PC-9 (cell line): Measurements from ENCODE around the gene HDDC3. TPM values are rescaled to one million over a fixed set of nuclear protein-coding genes. Genes with fewer than 3 reads are reported as not detected.

Experiments used
- BruUV-seq: library from RNA; stranded (reverse); fragments of 400-500 nt; replicated peaks from 2 replicates; lab custom pipeline; 2021; lab: Mats Ljungman, UMichigan
- CTCF ChIA-PET: fragments of 300-600 bp; sonication (Branson Sonifier 250); formaldehyde crosslinking; loops from one replicate; lab custom pipeline; 2022; ENCODE audit warnings: antibody characterized with exemption; lab: Charles Lee
- POLR2A ChIA-PET: fragments of 300-600 bp; sonication (Branson Sonifier 250); formaldehyde crosslinking; loops from one replicate; lab custom pipeline; 2022; ENCODE audit warnings: antibody characterized with exemption; ENCODE audit not compliant: unreplicated experiment; lab: Charles Lee
- DNase-seq, 2 experiments: peaks; one replicate each; pipeline versions ENCODE4 v3.0.0 to v3.0.0-alpha.2; 2015 to 2022; ENCODE audit warnings: mixed read lengths in 1 of 2
- H2AFZ ChIP-seq: fragments of 200-600 bp; sonication (generic); 2 replicates; pipeline ENCODE4 v1.8.1; 2017; ENCODE audit warnings: antibody characterized with exemption
- H3F3A ChIP-seq: fragments of 200-600 bp; sonication (generic); 2 replicates; pipeline ENCODE4 v1.8.1; 2017; ENCODE audit warnings: antibody characterized with exemption, mild to moderate bottlenecking, low read depth; ENCODE audit not compliant: insufficient read depth
- H3K27ac ChIP-seq: fragments of 200-600 bp; sonication (generic); 2 replicates; pipeline ENCODE4 v1.6.1; 2016; ENCODE audit warnings: mixed run types
- H3K27me3 ChIP-seq: fragments of 200-600 bp; sonication (generic); 2 replicates; pipeline ENCODE4 v1.6.1; 2016; ENCODE audit warnings: low read depth, mixed run types; ENCODE audit not compliant: insufficient read depth
- H3K36me3 ChIP-seq: fragments of 200-600 bp; sonication (generic); 2 replicates; pipeline ENCODE4 v1.6.1; 2016; ENCODE audit warnings: low read depth, mixed run types
- H3K4me1 ChIP-seq: fragments of 200-600 bp; sonication (generic); replicated peaks from 2 replicates; pipeline ENCODE4 v1.6.1; 2016; ENCODE audit warnings: mixed run types; ENCODE audit not compliant: insufficient read depth
- H3K4me2 ChIP-seq: fragments of 200-600 bp; sonication (generic); 2 replicates; pipeline ENCODE4 v1.6.1; 2017; ENCODE audit warnings: mixed run types
- H3K4me3 ChIP-seq: fragments of 200-600 bp; sonication (generic); 2 replicates; pipeline ENCODE4 v1.6.1; 2016; ENCODE audit warnings: mixed run types
- H3K79me2 ChIP-seq: fragments of 200-600 bp; sonication (generic); 2 replicates; pipeline ENCODE4 v1.6.1; 2017; ENCODE audit warnings: low read depth, mixed run types
- H3K9me2 ChIP-seq: fragments of 200-600 bp; sonication (generic); 2 replicates; pipeline ENCODE4 v1.8.1; 2017; ENCODE audit warnings: mild to moderate bottlenecking; ENCODE audit not compliant: insufficient read depth
- H3K9me3 ChIP-seq: fragments of 200-600 bp; sonication (generic); 2 replicates; pipeline ENCODE4 v1.8.1; 2016; ENCODE audit warnings: low read depth; ENCODE audit not compliant: insufficient read depth
- H4K20me1 ChIP-seq: fragments of 200-600 bp; sonication (generic); 2 replicates; pipeline ENCODE4 v1.8.1; 2017; ENCODE audit not compliant: insufficient read depth
- EZH2 ChIP-seq: fragments of 200-600 bp; sonication (generic); IDR thresholded peaks from 2 replicates; pipeline ENCODE4 v1.8.0; 2017; ENCODE audit warnings: antibody characterized with exemption, low read depth
- intact Hi-C: fragments of 100-400 bp; cut with micrococcal nuclease; formaldehyde crosslinking; loops from one replicate; pipeline ENCODE4 v1.10.0; 2022; ENCODE audit not compliant: unreplicated experiment
- total RNA-seq: library from RNA; stranded (reverse); gene quantifications from 2 replicates; pipeline ENCODE4 v1.2.3, GENCODE V29; 2021
- TF ChIP-seq, protein P1 (sequence below): fragments of 200-600 bp; sonication (generic); conservative IDR thresholded peaks from 2 replicates; pipeline ENCODE4 v1.6.1; 2017; ENCODE audit warnings: mixed run types, antibody characterized with exemption, mild to moderate bottlenecking, moderate library complexity

The HDDC3 gene
- total RNA-seq, 1 experiment from 2014 or later = 18.1 TPM

DNA sequence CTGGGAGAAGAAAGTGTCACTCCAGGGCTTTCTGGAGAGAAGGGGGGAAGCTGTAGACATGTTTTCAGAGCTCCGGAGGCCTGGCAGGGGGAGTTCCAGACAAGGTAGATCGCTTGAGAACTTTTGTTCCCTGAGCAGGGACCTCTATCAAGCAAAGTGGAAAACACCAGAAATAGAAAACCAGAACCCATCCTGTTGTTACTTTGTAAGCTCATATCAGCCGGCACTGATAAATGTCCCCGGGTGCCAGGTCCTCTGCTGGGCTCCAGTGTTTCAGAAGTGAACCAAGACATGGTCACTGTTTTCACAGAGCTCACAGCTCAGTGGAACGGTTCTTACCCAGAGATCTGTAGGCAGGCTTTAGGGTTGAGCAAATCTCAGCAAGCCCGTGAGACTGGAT is 13.5 kb downstream of the HDDC3 start:
- H3K36me3 ChIP-seq = no peaks in the 10 kb centered on the region

DNA sequence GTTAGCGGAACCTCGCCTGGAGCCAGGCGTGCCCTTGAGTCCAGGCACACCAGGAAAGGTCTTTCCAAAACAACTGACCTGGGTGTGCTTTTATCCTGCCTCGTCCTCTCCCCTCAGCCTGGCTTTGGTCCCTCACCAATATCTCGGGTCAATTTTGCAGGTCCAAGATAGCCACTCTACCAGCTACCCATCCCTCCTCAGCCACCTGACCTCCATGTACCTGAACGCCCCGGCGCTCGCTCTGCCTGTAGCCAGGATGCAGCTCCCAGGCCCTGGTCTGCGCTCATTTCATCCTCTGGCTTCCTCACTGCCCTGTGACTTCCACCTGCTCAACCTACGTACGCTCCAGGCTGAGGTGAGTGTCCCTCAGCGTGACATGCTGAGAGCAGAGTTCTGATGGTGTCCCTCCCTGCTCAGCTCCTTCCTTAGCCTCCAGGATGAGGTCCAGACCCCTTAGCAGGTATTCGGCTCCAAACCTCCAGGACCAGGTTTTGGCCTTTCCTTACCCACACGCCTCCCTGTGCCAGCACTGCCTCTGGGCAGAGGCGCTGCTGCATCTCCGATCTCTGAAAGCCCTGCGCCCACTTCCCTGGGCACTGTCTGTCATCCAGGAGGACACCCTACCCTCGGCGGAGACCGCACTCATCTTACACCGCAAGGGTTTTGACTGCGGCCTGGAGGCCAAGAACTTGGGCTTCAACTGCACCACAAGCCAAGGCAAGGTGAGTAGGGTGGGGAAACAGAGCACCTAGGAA is 14.1 kb downstream of the HDDC3 start:
- no TSS peak for BruUV-seq
- no peak for TF ChIP-seq EZH2
- TF ChIP-seq, protein P1, sequence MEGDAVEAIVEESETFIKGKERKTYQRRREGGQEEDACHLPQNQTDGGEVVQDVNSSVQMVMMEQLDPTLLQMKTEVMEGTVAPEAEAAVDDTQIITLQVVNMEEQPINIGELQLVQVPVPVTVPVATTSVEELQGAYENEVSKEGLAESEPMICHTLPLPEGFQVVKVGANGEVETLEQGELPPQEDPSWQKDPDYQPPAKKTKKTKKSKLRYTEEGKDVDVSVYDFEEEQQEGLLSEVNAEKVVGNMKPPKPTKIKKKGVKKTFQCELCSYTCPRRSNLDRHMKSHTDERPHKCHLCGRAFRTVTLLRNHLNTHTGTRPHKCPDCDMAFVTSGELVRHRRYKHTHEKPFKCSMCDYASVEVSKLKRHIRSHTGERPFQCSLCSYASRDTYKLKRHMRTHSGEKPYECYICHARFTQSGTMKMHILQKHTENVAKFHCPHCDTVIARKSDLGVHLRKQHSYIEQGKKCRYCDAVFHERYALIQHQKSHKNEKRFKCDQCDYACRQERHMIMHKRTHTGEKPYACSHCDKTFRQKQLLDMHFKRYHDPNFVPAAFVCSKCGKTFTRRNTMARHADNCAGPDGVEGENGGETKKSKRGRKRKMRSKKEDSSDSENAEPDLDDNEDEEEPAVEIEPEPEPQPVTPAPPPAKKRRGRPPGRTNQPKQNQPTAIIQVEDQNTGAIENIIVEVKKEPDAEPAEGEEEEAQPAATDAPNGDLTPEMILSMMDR = no peak
- CTCF ChIA-PET = interaction anchor here (0.6 to 0.7 kb wide), 3 partner anchors 9 to 368 kb away, joined by 3 to 7 read pairs (median 3); no protein-coding TSS in a partner anchor
- no peak overlapping the region for H2AFZ ChIP-seq
- H4K20me1 ChIP-seq = no peaks in the 10 kb centered on the region
- no peaks in the 10 kb centered on the region for H3K9me2 ChIP-seq
- intact Hi-C loops = no loop called here
- H3K4me2 ChIP-seq = no peak overlapping the region
- H3K27me3 ChIP-seq = no peaks in the 10 kb centered on the region
- H3K36me3 ChIP-seq = no peaks in the 10 kb centered on the region
- H3K9me3 ChIP-seq = no peaks in the 10 kb centered on the region
- DNase-seq = no peak
- no peaks in the 10 kb centered on the region for H3K4me1 ChIP-seq
- no peak overlapping the region for H3K4me3 ChIP-seq
- no peak overlapping the region for H3K27ac ChIP-seq
- no peaks in the 10 kb centered on the region for H3F3A ChIP-seq
- H3K79me2 ChIP-seq = no peaks in the 10 kb centered on the region
- POLR2A ChIA-PET = no interaction called here

More for the DNA sequence above, 13.5 kb downstream of the HDDC3 start:
- POLR2A ChIA-PET = no interaction called here
- Histone ChIP-seq H3K4me2 (no peak overlapping the region), H3K4me3 (no peak overlapping the region), H3K9me2 (no peaks in the 10 kb centered on the region), H3F3A (no peaks in the 10 kb centered on the region), H3K9me3 (no peaks in the 10 kb centered on the region), H3K79me2 (no peaks in the 10 kb centered on the region), H2AFZ (no peak overlapping the region), H3K27me3 (no peaks in the 10 kb centered on the region), H3K4me1 (no peaks in the 10 kb centered on the region), H4K20me1 (no peaks in the 10 kb centered on the region), H3K27ac (no peak overlapping the region)
- CTCF ChIA-PET = interaction anchor here (0.6 to 0.7 kb wide), 2 partner anchors 9 to 11 kb away, joined by 3 to 7 read pairs; no protein-coding TSS in a partner anchor
- intact Hi-C loops = no loop called here
- no peak for DNase-seq
- no TSS peak for BruUV-seq
- TF ChIP-seq, protein P1 = no peak
- no peak for TF ChIP-seq EZH2

DNA sequence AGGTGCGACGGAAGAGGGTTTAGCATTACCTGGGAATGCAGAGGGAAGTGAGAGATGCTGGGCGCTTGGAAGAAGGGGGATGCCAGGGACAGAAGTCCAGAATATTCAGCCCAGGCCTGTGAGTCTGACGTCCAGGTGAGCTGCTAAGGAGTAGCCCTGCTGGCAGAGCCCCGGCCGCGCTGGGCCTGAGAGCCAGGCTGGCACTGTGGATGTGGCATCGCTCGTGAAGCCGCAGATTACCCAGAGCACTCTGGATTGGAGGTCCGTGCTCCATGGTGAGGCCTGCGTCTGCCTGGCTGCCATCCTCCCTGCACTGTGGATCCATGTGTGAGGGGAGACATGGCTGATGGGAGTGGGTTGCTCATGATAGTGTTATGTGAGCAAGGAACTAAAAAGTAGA is 14.8 kb downstream of the HDDC3 start:
- Histone ChIP-seq H3K79me2 (no peaks in the 10 kb centered on the region), H3K9me2 (no peaks in the 10 kb centered on the region), H3K27me3 (no peaks in the 10 kb centered on the region), H3K4me3 (no peak overlapping the region), H2AFZ (no peak overlapping the region), H3K4me1 (no peaks in the 10 kb centered on the region), H3K27ac (no peak overlapping the region), H4K20me1 (no peaks in the 10 kb centered on the region), H3K9me3 (no peaks in the 10 kb centered on the region), H3K4me2 (no peak overlapping the region), H3K36me3 (no peaks in the 10 kb centered on the region), H3F3A (no peaks in the 10 kb centered on the region)
- ChIA-PET CTCF (interaction anchor here (0.6 kb wide), 1 partner anchor 368 kb away, joined by 3 read pairs; no protein-coding TSS in a partner anchor), POLR2A (no interaction called here)
- no peak for DNase-seq
- TF ChIP-seq, protein P1 = no peak
- TF ChIP-seq EZH2 = no peak
- intact Hi-C loops = no loop called here
- BruUV-seq = no TSS peak
